Gastroesophageal sphincter (tissue), 4 donors: ENCODE measurements around the gene RIMBP3C. TPM values are rescaled to one million over a fixed set of nuclear protein-coding genes. Genes with fewer than 3 reads are reported as not detected.
"Not testable (repeated sequence)": the region's sequence is repeated elsewhere in the genome, so short reads cannot be mapped to it uniquely, and the experiment has no call there.

ENCODE experiments used
- ATAC-seq: fragments of 150-250 bp; one replicate; pipeline ENCODE4 v1.9.1; 2016; ENCODE audit warnings: mild to moderate bottlenecking, moderate library complexity
- H3K27ac ChIP-seq, 4 donors: fragments of 200-600 bp; sonication (generic) in 3 of 4; 1 replicate in 3 of 4; 2 replicates in 1 of 4; pipeline ENCODE4 v1.5.1; 2016 to 2019
- H3K27me3 ChIP-seq: fragments of 200-600 bp; sonication (generic); one replicate; pipeline ENCODE4 v1.5.1; 2019
- H3K36me3 ChIP-seq, 2 donors: fragments of 200-600 bp; sonication (generic); one replicate each; pipeline ENCODE4 v1.5.1; 2019; ENCODE audit warnings: control low read depth in 1 of 2
- H3K4me1 ChIP-seq, 3 donors: fragments of 200-600 bp; sonication (generic); 1 replicate in 2 of 3; 2 replicates in 1 of 3; pipeline ENCODE4 v1.5.1; 2016 to 2019; ENCODE audit warnings: control low read depth in 2 of 3
- H3K4me3 ChIP-seq, 2 donors: fragments of 200-600 bp; sonication (generic); one replicate each; pipeline ENCODE4 v1.5.1; 2019; ENCODE audit warnings: mild to moderate bottlenecking in 1 of 2, moderate library complexity in 1 of 2
- H3K9me3 ChIP-seq, 3 donors: fragments of 200-600 bp; sonication (generic); one replicate each; pipeline ENCODE4 v1.5.1; 2017 to 2019; ENCODE audit warnings: control low read depth in 2 of 3
- CTCF ChIP-seq, 4 experiments: fragments of 200-600 bp in 2 of 4; fragments of 450-650 bp in 2 of 4; sonication (generic) in 1 of 4; IDR thresholded peaks; one replicate each; pipeline ENCODE4 v1.5.1; 2017 to 2019; ENCODE audit warnings: antibody characterized with exemption in 4 of 4, mild to moderate bottlenecking in 2 of 4, moderate library complexity in 2 of 4
- EP300 ChIP-seq: sonication (generic); formaldehyde crosslinking; IDR thresholded peaks from one replicate; pipeline ENCODE4 v1.6.1; 2017; ENCODE audit warnings: antibody characterized with exemption, mild to moderate bottlenecking
- POLR2A ChIP-seq, 2 donors: fragments of 450-650 bp; IDR thresholded peaks; one replicate each; pipeline ENCODE4 v1.6.1; 2017; ENCODE audit warnings: antibody characterized with exemption in 2 of 2, mild to moderate bottlenecking in 2 of 2, moderate library complexity in 1 of 2
- POLR2AphosphoS5 ChIP-seq: sonication (generic); formaldehyde crosslinking; IDR thresholded peaks from one replicate; pipeline ENCODE4 v1.6.1; 2017; ENCODE audit warnings: antibody characterized with exemption
- WGBS, 2 donors: methylation state at CpG; one replicate each; pipeline ENCODE4 v1.1.5; 2018; ENCODE audit warnings: low coverage in 1 of 2; 5-methylcytosine and 5-hydroxymethylcytosine counted together
- total RNA-seq, 4 donors: library from RNA; depleted of rRNA; stranded (reverse); fragments of >200 nt; gene quantifications; one replicate each; pipeline ENCODE4 v1.1.0, GENCODE V29; 2016

The RIMBP3C gene
- total RNA-seq, 4 donors from 2014 or later, result 0.15 to 0.40 (median 0.25) TPM

- no peaks in the 10 kb centered on the region for H3K36me3 ChIP-seq
- no peak overlapping the region for H3K27ac ChIP-seq
- 88 to 89% methylated on average over 5 to 7 of the region's 8 CpGs for WGBS, 2 donors
- TF ChIP-seq POLR2A (IDR thresholded peaks at IDR 0.05) (no peak), CTCF (IDR thresholded peaks at IDR 0.05) (no peak), EP300 (no peak), POLR2AphosphoS5 (no peak)
- no peak for ATAC-seq
- H3K27me3 ChIP-seq, result no peaks in the 10 kb centered on the region
- H3K4me3 ChIP-seq, result no peak overlapping the region
- no peaks in the 10 kb centered on the region for H3K9me3 ChIP-seq
- H3K4me1 ChIP-seq, result peaks cover 0 to 13% (median 4%) of the 10 kb centered on the region in 3 donors
Measured at GRCh38 chr22:21563912-21564311, 12.7 kb upstream of the RIMBP3C start.

GRCh38 chr22:21560657-21561056 is 9.4 kb upstream of the RIMBP3C start:
- not testable (repeated sequence) for H3K4me3 ChIP-seq, H3K4me1 ChIP-seq, ATAC-seq, H3K27me3 ChIP-seq, H3K27ac ChIP-seq, H3K9me3 ChIP-seq, H3K36me3 ChIP-seq
- no CpG with 5 or more reads among the region's 3 CpGs for WGBS, 2 donors

GRCh38 chr22:21559345-21560125 is 8.3 kb upstream of the RIMBP3C start:
- not testable (repeated sequence) for H3K36me3 ChIP-seq, ATAC-seq, H3K4me1 ChIP-seq, H3K27me3 ChIP-seq, H3K27ac ChIP-seq, H3K9me3 ChIP-seq, H3K4me3 ChIP-seq
- WGBS, 2 donors, result no CpG with 5 or more reads among the region's 10 CpGs

- not testable (repeated sequence) for H3K36me3 ChIP-seq, H3K4me3 ChIP-seq, H3K27ac ChIP-seq, H3K27me3 ChIP-seq, H3K9me3 ChIP-seq, H3K4me1 ChIP-seq
- no CpG with 5 or more reads among the region's 44 CpGs for WGBS, 2 donors
- peak; percentile 83 for ATAC-seq
Measured at GRCh38 chr22:21550678-21551047, 598 bp downstream of the RIMBP3C start.

- H3K9me3 ChIP-seq, H3K4me3 ChIP-seq, H3K27me3 ChIP-seq, H3K36me3 ChIP-seq, H3K4me1 ChIP-seq, H3K27ac ChIP-seq: not testable (repeated sequence)
- no CpG with 5 or more reads among the region's 62 CpGs for WGBS, 2 donors
- peak; percentile 79 for ATAC-seq
Measured at GRCh38 chr22:21550008-21550677, 1.1 kb downstream of the RIMBP3C start.

GRCh38 chr22:21549558-21549957 is 1.7 kb downstream of the RIMBP3C start:
- ATAC-seq, H3K9me3 ChIP-seq, H3K27me3 ChIP-seq, H3K4me3 ChIP-seq, H3K4me1 ChIP-seq, H3K27ac ChIP-seq, H3K36me3 ChIP-seq: not testable (repeated sequence)
- WGBS, 2 donors, result no CpG with 5 or more reads among the region's 38 CpGs

- 80% methylated on average over 1 of the region's 17 CpGs; no CpG with 5 or more reads in 1 of the 2 donors for WGBS, 2 donors
- not testable (repeated sequence) for H3K36me3 ChIP-seq, H3K27ac ChIP-seq, H3K4me3 ChIP-seq, H3K27me3 ChIP-seq, H3K9me3 ChIP-seq, H3K4me1 ChIP-seq
- peak; percentile 34 for ATAC-seq
Measured at GRCh38 chr22:21544432-21545322, 6.6 kb downstream of the RIMBP3C start.

GRCh38 chr22:21539862-21540261 is 11.4 kb downstream of the RIMBP3C start:
- not testable (repeated sequence) for H3K27me3 ChIP-seq, H3K4me1 ChIP-seq, H3K27ac ChIP-seq, H3K4me3 ChIP-seq, H3K9me3 ChIP-seq, H3K36me3 ChIP-seq, ATAC-seq
- no CpG with 5 or more reads among the region's 7 CpGs for WGBS, 2 donors

- not testable (repeated sequence) for H3K36me3 ChIP-seq, H3K27ac ChIP-seq, H3K4me3 ChIP-seq, H3K4me1 ChIP-seq, H3K9me3 ChIP-seq, ATAC-seq, H3K27me3 ChIP-seq
- WGBS, 2 donors, result no CpG with 5 or more reads among the region's 20 CpGs
Measured at GRCh38 chr22:21532863-21533648, 18.2 kb downstream of the RIMBP3C start.

- not testable (repeated sequence) for H3K4me1 ChIP-seq, ATAC-seq, H3K36me3 ChIP-seq, H3K27ac ChIP-seq, H3K4me3 ChIP-seq, H3K27me3 ChIP-seq, H3K9me3 ChIP-seq
- WGBS, 2 donors, result no CpG with 5 or more reads among the region's 5 CpGs
Measured at GRCh38 chr22:21531525-21531924, 19.7 kb downstream of the RIMBP3C start.
